Activated effector memory CD4-positive, alpha-beta T cell treated with Interleukin-2 at 50 U/mL for 16 hours (primary cell): ENCODE measurements around the gene BPIFB6.

Source experiments
- DNase-seq: peaks from one replicate; pipeline ENCODE4 v3.0.0-alpha.2; 2020

Gene BPIFB6

GRCh38 chr20:33065785-33066184, 34.3 kb downstream of the BPIFB6 start:
- DNase-seq = no peak

DNA sequence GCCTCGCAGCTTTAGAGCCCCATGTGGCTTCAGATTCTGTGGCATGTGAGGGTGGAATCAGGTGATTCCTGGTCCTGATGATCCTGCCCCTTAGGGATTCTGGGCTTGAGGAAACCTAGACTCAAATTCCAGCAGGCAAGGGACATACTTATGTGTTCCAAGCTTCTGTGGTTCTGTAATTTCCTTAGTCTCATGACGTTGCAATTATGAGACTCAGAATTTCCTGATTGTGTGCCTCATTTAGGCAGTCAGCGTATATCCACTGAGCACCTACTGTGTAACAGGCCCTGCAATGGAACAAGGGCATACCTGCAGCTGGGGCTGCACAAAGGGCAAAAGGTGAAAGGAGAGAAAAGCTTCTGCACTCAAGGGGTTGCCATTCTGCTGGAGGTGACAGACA, 36.4 kb downstream of the BPIFB6 start:
- no peak for DNase-seq

DNA sequence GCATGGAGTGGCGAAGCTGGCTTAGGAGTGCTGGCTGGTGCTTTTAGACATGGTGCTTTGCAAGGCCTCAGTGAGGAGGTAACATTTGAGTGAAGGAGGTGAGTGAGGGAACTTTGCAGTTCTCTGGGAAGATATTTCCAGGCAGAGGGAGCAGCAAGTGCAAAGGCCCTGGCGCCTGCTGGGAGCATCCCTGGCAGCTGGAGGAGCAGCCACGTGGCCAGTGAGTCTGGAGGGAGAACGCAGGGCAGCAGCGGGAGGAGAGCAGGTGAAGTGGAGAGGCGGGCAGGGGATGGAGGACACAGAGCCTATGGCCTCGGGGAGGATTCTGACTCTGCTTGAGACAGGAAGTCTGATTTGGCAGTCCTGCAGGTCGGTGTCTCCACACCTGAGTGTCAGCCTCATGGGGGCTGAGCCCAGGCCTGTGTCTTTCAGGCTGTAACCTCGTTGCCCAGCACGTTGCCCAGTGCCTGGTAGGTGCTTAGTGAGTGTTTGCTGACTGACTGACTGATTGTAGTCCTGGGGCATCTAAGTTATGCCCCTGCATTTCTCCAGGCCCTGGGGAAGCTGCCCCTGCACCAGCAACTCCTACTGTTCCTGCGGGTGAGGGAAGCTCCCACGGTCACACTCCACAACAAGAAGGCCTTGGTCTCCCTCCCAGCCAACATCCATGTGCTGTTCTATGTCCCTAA, 36.9 kb downstream of the BPIFB6 start:
- DNase-seq = no peak

DNA sequence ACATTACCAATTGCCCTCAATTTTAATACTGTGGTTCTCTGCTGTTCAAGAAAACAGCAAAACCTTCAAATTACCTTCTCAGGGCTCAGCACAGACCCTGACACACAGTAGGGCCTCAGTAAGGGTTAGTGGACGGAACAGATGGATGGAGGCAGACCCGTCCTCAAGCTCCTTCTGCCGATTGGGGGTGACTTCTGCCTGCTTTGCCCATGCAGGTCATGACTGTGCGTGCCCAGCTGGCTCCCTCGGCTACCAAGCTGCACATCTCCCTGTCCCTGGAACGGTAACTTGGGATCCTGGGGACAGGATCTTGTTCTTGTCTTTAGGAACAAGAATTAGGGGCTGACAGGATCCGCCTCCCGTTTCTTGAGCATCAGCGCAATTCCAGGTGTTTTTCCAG, 38.2 kb downstream of the BPIFB6 start:
- DNase-seq = no peak

GRCh38 chr20:33070111-33071053, 38.9 kb downstream of the BPIFB6 start:
- no peak for DNase-seq

DNA sequence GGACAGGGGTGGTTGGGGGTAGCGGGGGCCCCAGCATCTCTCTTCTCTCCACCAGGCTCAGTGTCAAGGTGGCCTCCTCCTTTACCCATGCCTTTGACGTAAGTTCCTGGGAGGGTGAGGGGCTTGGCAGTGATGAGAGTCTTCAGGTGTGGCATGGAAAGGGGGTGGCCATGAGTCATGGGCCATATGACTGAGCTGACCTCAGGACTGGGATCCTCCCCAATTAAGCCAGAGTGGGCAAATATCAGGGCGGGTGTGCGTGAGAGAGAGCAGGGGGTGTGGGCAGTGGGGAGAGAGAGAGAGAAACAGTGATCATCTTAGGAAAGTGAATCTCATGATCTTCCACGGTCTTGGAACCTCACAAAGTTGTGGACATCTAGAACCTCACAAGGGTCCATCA, 39.8 kb downstream of the BPIFB6 start:
- no peak for DNase-seq

DNA sequence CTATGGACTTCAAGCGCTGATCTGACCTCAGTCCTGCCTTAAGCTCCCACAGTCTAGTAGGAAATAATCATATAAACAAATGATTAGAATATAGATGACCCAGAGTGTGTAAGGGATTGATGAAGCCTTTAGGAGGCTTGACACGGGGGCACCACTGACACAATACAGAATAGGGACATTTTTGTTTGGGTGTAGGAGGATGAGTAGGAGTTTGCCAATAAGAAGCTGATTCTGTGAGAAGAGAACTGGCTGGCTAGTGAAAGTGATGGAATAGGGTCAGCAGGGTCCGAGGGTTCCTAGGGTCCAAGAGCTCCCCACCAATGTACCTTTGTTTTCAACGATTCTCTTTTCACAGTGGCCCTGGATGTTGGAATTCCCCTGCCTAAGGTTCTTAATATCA, 40.9 kb downstream of the BPIFB6 start:
- no peak for DNase-seq

DNA sequence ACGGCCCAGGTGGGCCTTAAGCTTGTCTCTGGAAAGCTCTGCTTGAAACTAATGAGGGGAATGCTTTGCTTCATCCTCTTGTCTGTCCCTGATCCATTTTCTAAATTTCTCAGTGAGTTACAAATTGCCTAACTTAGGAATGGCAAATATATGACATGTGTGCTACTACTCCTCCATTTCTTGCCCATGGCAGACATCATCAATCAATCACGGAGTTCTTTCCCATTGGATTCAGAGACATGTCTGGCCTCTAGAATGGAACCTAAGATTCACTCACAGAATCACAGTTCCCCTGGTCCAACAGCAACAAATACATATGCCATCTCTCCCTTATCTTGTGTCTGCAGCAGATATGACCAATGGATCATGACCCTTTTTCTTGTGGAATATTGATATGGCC, 41.4 kb downstream of the BPIFB6 start:
- no peak for DNase-seq

DNA sequence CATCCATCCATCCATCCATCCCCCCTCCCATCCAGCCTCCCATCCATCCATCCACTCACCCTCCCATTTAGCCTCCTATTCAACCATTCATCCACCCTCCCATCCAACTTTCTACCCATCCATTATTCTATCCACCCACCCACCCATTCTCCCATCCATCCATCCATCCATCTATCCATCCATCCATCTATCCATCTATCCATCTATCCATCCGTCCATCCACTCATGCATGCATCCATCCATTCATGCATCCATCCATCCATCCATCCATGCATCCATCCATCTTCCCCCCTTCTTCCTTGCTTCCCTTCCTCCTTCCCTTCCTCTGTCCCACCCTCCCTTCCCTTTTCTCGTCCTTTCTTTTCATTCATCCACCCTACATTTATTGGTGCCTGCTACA, 43.2 kb downstream of the BPIFB6 start:
- no peak for DNase-seq

DNA sequence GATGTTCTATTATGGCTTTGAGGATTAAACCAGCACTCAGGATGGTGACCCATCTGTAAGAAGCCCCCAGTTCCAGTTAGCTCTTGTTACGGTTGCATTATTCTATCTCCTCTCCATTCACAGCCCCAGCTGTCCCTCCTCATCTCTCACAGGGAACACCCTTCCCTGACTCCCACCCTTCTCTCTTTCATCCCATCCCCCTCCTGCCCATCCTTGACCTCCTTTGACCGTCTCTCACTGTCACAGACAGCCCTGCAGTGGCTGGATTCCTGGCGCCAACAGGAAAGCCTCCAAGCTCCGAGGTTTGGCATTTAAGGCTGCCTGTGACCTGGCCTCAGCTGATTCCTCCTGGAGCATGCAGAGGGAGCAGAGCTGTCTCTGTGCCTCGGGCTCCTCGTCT, 43.8 kb downstream of the BPIFB6 start:
- no peak for DNase-seq

- DNase-seq = no peak
These were observed 45.4 kb downstream of the BPIFB6 start for GRCh38 chr20:33076662-33077372.

GRCh38 chr20:33079259-33079658, 47.8 kb downstream of the BPIFB6 start, which contains the start of gene BPIFB4:
Gene BPIFB4 (plus strand): TSS chr20:33079643. CDS start chr20:33081527, 1,884 bp downstream.
- DNase-seq = no peak

- DNase-seq = no peak
These were observed 50.1 kb downstream of the BPIFB6 start for GRCh38 chr20:33081411-33082154.

DNA sequence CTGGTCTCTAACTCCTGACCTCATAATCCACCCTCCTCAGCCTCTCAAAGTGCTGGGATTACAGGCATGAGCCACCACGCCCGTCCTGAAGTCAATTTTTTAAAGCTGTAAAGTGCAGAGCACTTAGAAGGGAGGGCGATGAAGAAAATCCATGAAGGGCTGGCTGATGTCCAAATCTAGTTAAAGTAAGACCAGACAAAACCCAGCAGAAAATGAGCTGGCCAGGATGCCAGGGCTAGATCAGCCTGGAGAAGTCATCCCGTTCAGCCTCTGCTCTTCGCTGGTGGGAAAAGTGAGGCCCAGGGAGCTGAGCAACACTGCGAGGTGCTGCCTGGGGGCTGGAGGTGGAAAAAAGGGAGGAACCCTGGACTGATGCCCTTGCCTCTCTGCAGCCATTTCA, 51.1 kb downstream of the BPIFB6 start:
- DNase-seq = no peak

DNA sequence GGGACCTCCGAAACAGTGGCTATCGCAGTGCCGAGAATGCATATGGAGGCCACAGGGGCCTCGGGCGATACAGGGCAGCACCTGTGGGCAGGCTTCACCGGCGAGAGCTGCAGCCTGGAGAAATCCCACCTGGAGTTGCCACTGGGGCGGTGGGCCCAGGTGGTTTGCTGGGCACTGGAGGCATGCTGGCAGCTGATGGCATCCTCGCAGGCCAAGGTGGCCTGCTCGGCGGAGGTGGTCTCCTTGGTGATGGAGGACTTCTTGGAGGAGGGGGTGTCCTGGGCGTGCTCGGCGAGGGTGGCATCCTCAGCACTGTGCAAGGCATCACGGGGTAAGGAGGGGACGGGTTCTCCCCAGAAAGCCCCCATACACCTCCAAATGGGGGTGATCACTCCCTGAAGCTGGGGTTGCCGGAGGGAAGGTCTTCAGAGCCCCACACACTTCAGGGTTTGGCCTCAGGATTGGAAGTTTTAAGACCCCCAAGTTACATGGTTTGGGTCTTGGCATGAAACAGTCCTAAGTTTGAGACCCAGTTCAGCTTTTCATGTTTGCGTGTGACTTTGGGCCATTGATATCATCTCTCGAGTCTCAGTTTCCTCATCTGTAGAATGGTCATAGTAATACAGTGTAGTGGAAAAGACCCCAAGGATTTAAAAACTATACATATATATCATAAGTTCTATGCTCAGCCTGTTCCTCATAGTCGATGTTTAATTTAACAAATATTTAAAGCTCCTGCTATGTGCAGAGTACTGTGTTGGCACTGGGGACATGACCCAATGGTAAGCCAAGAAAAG, 52.3 kb downstream of the BPIFB6 start:
- no peak for DNase-seq

DNA sequence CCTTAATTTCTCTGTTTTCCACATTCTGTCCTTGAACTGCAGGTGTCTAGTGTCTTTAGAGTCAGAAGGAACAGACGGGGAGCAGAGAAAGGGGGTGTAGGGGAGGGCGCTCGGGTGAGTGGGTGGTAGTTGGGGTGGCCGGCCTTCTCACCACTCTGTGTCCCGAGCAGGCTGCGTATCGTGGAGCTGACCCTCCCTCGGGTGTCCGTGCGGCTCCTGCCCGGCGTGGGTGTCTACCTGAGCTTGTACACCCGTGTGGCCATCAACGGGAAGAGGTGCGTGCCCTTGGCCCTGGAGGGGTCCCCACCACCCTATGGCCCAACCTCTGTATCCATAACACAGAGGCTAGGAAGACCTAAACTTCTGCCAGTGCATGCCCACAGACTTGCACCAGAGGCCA, 53.3 kb downstream of the BPIFB6 start:
- DNase-seq = no peak

GRCh38 chr20:33086052-33086722, 54.7 kb downstream of the BPIFB6 start:
- DNase-seq = no peak

GRCh38 chr20:33091147-33091546, 59.7 kb downstream of the BPIFB6 start:
- no peak for DNase-seq

- DNase-seq = no peak
These were observed 60.2 kb downstream of the BPIFB6 start for GRCh38 chr20:33091693-33092092.

DNA sequence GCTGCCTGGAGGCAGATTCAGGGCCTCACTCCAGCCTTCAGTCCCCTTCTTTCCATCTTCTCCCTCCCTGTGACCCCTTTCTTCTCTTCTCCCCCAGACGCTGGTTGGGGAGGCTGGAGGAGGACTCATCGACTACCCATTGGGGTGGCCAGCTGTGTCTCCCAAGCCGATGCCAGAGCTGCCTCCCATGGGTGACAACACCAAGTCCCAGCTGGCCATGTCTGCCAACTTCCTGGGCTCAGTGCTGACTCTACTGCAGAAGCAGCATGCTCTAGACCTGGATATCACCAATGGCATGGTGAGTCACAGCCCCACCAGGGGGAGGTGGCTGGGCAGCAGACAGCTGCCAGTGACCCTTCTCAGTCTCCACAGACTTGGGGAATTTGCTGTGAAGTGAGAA, 60.9 kb downstream of the BPIFB6 start:
- DNase-seq = no peak

GRCh38 chr20:33093074-33093473, 61.6 kb downstream of the BPIFB6 start:
- DNase-seq = no peak
